IMR-90 (cell line): Measurements from ENCODE around the gene HUWE1. TPM values are rescaled to one million over a fixed set of nuclear protein-coding genes. Genes with fewer than 3 reads are reported as not detected.

Experiments used
- ATAC-seq: fragments of 200-7000 bp; cut with Tn5 transposase; 2 replicates; pipeline ENCODE4 v1.9.1; 2020; ENCODE audit warnings: low read depth, mild to moderate bottlenecking, moderate library complexity
- BruUV-seq: library from RNA; stranded (reverse); fragments of 400-500 nt; replicated peaks from 2 replicates; lab custom pipeline; 2021; lab: Mats Ljungman, UMichigan
- CTCF ChIA-PET: fragments of 300-600 bp; formaldehyde crosslinking; extraction: SDS; loops from one replicate; lab custom pipeline; 2021; ENCODE audit warnings: antibody characterized with exemption; lab: Yijun Ruan, JAX
- POLR2A ChIA-PET: fragments of 300-600 bp; sonication (Branson Sonifier 250); formaldehyde crosslinking; loops from one replicate; lab custom pipeline; 2022; ENCODE audit warnings: antibody characterized with exemption; ENCODE audit not compliant: unreplicated experiment; lab: Charles Lee
- DNase-seq: peaks from one replicate; pipeline ENCODE4 v3.0.0; 2013
- H2AFZ ChIP-seq: replicated peaks from 2 replicates; pipeline ENCODE3; 2013; ENCODE audit warnings: low read length, mild to moderate bottlenecking; ENCODE audit not compliant: poor library complexity
- H2AK5ac ChIP-seq: 2 replicates; pipeline ENCODE4 v1.6.1; 2013; ENCODE audit warnings: low read depth, low read length, inconsistent platforms
- H2AK9ac ChIP-seq: replicated peaks from 2 replicates; pipeline ENCODE3; 2013; ENCODE audit warnings: mild to moderate bottlenecking, low read depth, low read length, moderate library complexity; ENCODE audit not compliant: poor library complexity
- H2BK120ac ChIP-seq: 2 replicates; pipeline ENCODE4 v1.6.1; 2013; ENCODE audit warnings: low read depth, low read length, inconsistent platforms
- H2BK15ac ChIP-seq: 3 replicates; pipeline ENCODE4 v1.6.1; 2013; ENCODE audit warnings: low read depth, low read length, inconsistent platforms
- H2BK20ac ChIP-seq: 2 replicates; pipeline ENCODE4 v1.6.1; 2013; ENCODE audit warnings: low read depth, mild to moderate bottlenecking, inconsistent platforms, low read length, moderate library complexity
- H2BK5ac ChIP-seq: 2 replicates; pipeline ENCODE4 v1.6.1; 2013; ENCODE audit warnings: mild to moderate bottlenecking, low read depth, low read length, inconsistent platforms; ENCODE audit not compliant: poor library complexity, severe bottlenecking
- H3K14ac ChIP-seq: replicated peaks from 2 replicates; pipeline ENCODE4 v1.6.1; 2013; ENCODE audit warnings: low read depth, low read length, inconsistent platforms
- H3K18ac ChIP-seq: 2 replicates; pipeline ENCODE4 v1.6.1; 2013; ENCODE audit warnings: low read depth, low read length, control low read depth
- H3K23ac ChIP-seq: 2 replicates; pipeline ENCODE4 v1.6.1; 2013; ENCODE audit warnings: low read depth, low read length, inconsistent platforms
- H3K27ac ChIP-seq: 2 replicates; pipeline ENCODE4 v1.5.1; 2013; ENCODE audit warnings: mild to moderate bottlenecking, control low read depth, low read length; ENCODE audit not compliant: insufficient read depth
- H3K27me3 ChIP-seq: 2 replicates; pipeline ENCODE4 v1.6.1; 2013; ENCODE audit warnings: low read length; ENCODE audit not compliant: control insufficient read depth, insufficient read depth
- H3K36me3 ChIP-seq: 2 replicates; pipeline ENCODE4 v1.6.1; 2013; ENCODE audit warnings: low read length, mixed read lengths; ENCODE audit not compliant: control insufficient read depth, insufficient read depth
- H3K4ac ChIP-seq: 2 replicates; pipeline ENCODE4 v1.6.1; 2013; ENCODE audit warnings: low read depth, low read length, inconsistent platforms
- H3K4me1 ChIP-seq: 2 replicates; pipeline ENCODE4 v1.6.1; 2013; ENCODE audit warnings: low read length, mixed read lengths; ENCODE audit not compliant: control insufficient read depth, insufficient read depth
- H3K4me2 ChIP-seq: 2 replicates; pipeline ENCODE4 v1.6.1; 2013; ENCODE audit warnings: low read depth, mild to moderate bottlenecking, control low read depth, low read length, moderate library complexity
- H3K4me3 ChIP-seq: 2 replicates; pipeline ENCODE4 v1.5.1; 2013; ENCODE audit warnings: low read depth, mild to moderate bottlenecking, control low read depth, low read length, moderate library complexity; ENCODE audit not compliant: insufficient read depth
- H3K56ac ChIP-seq: 2 replicates; pipeline ENCODE4 v1.6.1; 2013; ENCODE audit warnings: low read length, inconsistent platforms; ENCODE audit not compliant: insufficient read depth; ENCODE audit errors: extremely low read depth
- H3K79me1 ChIP-seq, 2 experiments: 2 replicates each; pipeline ENCODE4 v1.6.1; 2013; ENCODE audit warnings: low read length in 2 of 2, inconsistent platforms in 1 of 2, low read depth in 1 of 2
- H3K9ac ChIP-seq: 2 replicates; pipeline ENCODE4 v1.6.1; 2013; ENCODE audit warnings: low read depth, low read length, control low read depth
- H3K9me1 ChIP-seq: 2 replicates; pipeline ENCODE4 v1.6.1; 2013; ENCODE audit warnings: low read length, inconsistent platforms; ENCODE audit not compliant: insufficient read depth
- H3K9me3 ChIP-seq: 2 replicates; pipeline ENCODE4 v1.6.1; 2013; ENCODE audit warnings: low read length; ENCODE audit not compliant: control insufficient read depth, insufficient read depth
- H4K20me1 ChIP-seq: 2 replicates; pipeline ENCODE4 v1.6.1; 2013; ENCODE audit warnings: low read length, inconsistent platforms; ENCODE audit not compliant: insufficient read depth
- H4K5ac ChIP-seq: 2 replicates; pipeline ENCODE4 v1.6.1; 2013; ENCODE audit warnings: mild to moderate bottlenecking, low read depth, low read length, control low read depth
- H4K8ac ChIP-seq, 2 experiments: 2 replicates each; pipeline ENCODE4 v1.6.1; 2013; ENCODE audit warnings: low read depth in 2 of 2, low read length in 2 of 2, control low read depth in 1 of 2, inconsistent platforms in 1 of 2
- H4K91ac ChIP-seq: 2 replicates; pipeline ENCODE4 v1.6.1; 2013; ENCODE audit warnings: low read depth, low read length, inconsistent platforms; ENCODE audit not compliant: insufficient read depth
- BHLHE40 ChIP-seq: fragments of 150-350 bp; IDR thresholded peaks from 2 replicates; pipeline ENCODE4 v1.6.1; 2016; ENCODE audit warnings: mild to moderate bottlenecking, low read depth, low read length
- NFE2L2 ChIP-seq: fragments of 150-350 bp; IDR thresholded peaks from 2 replicates; pipeline ENCODE4 v1.6.1; 2016; ENCODE audit warnings: low read depth, mild to moderate bottlenecking, low read length
- POLR2A ChIP-seq: IDR thresholded peaks from 2 replicates; pipeline ENCODE4 v1.6.1; 2012; ENCODE audit warnings: mild to moderate bottlenecking, low read depth, low read length
- WGBS, 2 experiments: methylation state at CpG; one replicate each; pipeline versions ENCODE4 v1.1.5 to v1.1.7; 2013; ENCODE audit warnings: missing lambda C conversion rate in 2 of 2; ENCODE audit not compliant: insufficient read length in 1 of 2; ENCODE audit errors: extremely low coverage in 2 of 2; 5-methylcytosine and 5-hydroxymethylcytosine counted together
- dilution Hi-C: fragments of 300-500 bp; cut with HindIII; formaldehyde crosslinking; loops from one replicate; pipeline ENCODE4 v1.14.3; 2018; ENCODE audit warnings: low sequenced_read_pairs; ENCODE audit not compliant: unreplicated experiment
- in situ Hi-C: fragments of 300-500 bp; cut with MboI; formaldehyde crosslinking; loops from 3 replicates; pipeline ENCODE4 v1.14.3; 2019; ENCODE audit warnings: low sequenced_read_pairs, inconsistent platforms, mixed read lengths
- intact Hi-C: fragments of 100-400 bp; cut with micrococcal nuclease; formaldehyde crosslinking; loops from 2 replicates; pipeline ENCODE4 v1.10.0; 2022
- polyA plus RNA-seq, 3 experiments: library from polyadenylated mRNA; depleted of rRNA; stranded (reverse); fragments of >200 nt; gene quantifications; 2 replicates each; pipeline ENCODE4 v1.2.3, GENCODE V29; 2012; ENCODE audit warnings: low replicate concordance in 1 of 3
- total RNA-seq: library from RNA; depleted of rRNA; stranded (reverse); fragments of >200 nt; gene quantifications from 2 replicates; pipeline ENCODE4 v1.2.3, GENCODE V29; 2012
- TF ChIP-seq, protein P1 (sequence below): fragments of 150-350 bp; IDR thresholded peaks from 2 replicates; pipeline ENCODE4 v1.6.1; 2016; ENCODE audit warnings: low read depth, mild to moderate bottlenecking, low read length, moderate library complexity, borderline replicate concordance
- TF ChIP-seq, protein P2 (sequence below): conservative IDR thresholded peaks from 2 replicates; pipeline ENCODE4 v1.5.1; 2012; ENCODE audit warnings: mild to moderate bottlenecking, low read depth, low read length, improper control_type of control experiment

HUWE1 gene
- total and polyA plus RNA-seq, 2 of the 4 experiments (the other 2 are of a cell fraction) = 47.6 to 57.7 TPM

DNA sequence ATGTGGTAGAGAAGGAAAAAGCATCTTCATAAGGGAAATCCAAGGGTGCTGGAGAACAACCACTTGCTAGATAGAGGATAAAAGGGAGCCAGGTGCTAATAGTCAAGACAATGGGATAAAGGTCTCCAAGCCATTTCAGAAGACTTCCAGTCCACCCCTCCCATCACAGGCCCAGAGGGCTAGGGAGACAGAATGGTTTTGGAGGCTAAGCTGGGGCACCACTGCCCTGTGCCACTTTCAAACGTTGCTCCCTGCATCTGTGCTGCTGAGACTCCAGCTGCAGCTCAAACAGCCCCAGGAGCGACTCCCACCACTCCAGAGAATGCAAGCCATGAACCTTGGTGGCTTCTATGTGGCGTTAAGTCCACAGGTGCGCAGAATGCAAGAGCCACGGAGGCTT is 38.4 kb upstream of the HUWE1 start:
- no peak overlapping the region for H3K23ac ChIP-seq
- H3K27ac ChIP-seq = no peak overlapping the region
- no peaks in the 10 kb centered on the region for H4K20me1 ChIP-seq
- no peak overlapping the region for H2BK20ac ChIP-seq
- H3K9me3 ChIP-seq = no peaks in the 10 kb centered on the region
- no peak overlapping the region for H3K18ac ChIP-seq
- H3K27me3 ChIP-seq = no peaks in the 10 kb centered on the region
- intact Hi-C loops (no loop called here), in situ Hi-C loops (no loop called here), dilution Hi-C loops (no loop called here)
- ATAC-seq (no peak), DNase-seq (no peak)
- H2BK15ac ChIP-seq = no peak overlapping the region
- CTCF ChIA-PET = interaction anchor here (0.7 kb wide), 1 partner anchor 20 kb away, joined by 3 read pairs; no protein-coding TSS in a partner anchor
- no peak overlapping the region for H4K8ac ChIP-seq
- no peaks in the 10 kb centered on the region for H3K36me3 ChIP-seq
- H3K14ac ChIP-seq = no peak overlapping the region
- H3K56ac ChIP-seq = no peak overlapping the region
- no peak overlapping the region for H2AK5ac ChIP-seq
- H4K91ac ChIP-seq = no peak overlapping the region
- H2BK120ac ChIP-seq = no peak overlapping the region
- H4K5ac ChIP-seq = no peak overlapping the region
- H3K9me1 ChIP-seq = no peaks in the 10 kb centered on the region
- H2AFZ ChIP-seq = no peak overlapping the region
- H2BK5ac ChIP-seq = no peak overlapping the region
- no peak overlapping the region for H3K9ac ChIP-seq
- H3K79me1 ChIP-seq = no peaks in the 10 kb centered on the region
- no TSS peak for BruUV-seq
- WGBS, 2 experiments = no CpG with 5 or more reads among the region's 5 CpGs
- no peak overlapping the region for H3K4me2 ChIP-seq
- no peak overlapping the region for H3K4ac ChIP-seq
- H3K4me3 ChIP-seq = no peak overlapping the region
- H3K4me1 ChIP-seq = no peaks in the 10 kb centered on the region
- TF ChIP-seq, protein P1, sequence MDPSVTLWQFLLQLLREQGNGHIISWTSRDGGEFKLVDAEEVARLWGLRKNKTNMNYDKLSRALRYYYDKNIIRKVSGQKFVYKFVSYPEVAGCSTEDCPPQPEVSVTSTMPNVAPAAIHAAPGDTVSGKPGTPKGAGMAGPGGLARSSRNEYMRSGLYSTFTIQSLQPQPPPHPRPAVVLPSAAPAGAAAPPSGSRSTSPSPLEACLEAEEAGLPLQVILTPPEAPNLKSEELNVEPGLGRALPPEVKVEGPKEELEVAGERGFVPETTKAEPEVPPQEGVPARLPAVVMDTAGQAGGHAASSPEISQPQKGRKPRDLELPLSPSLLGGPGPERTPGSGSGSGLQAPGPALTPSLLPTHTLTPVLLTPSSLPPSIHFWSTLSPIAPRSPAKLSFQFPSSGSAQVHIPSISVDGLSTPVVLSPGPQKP = no peak
- TF ChIP-seq NFE2L2 (no peak), POLR2A (no peak), BHLHE40 (no peak)
- TF ChIP-seq, protein P2, sequence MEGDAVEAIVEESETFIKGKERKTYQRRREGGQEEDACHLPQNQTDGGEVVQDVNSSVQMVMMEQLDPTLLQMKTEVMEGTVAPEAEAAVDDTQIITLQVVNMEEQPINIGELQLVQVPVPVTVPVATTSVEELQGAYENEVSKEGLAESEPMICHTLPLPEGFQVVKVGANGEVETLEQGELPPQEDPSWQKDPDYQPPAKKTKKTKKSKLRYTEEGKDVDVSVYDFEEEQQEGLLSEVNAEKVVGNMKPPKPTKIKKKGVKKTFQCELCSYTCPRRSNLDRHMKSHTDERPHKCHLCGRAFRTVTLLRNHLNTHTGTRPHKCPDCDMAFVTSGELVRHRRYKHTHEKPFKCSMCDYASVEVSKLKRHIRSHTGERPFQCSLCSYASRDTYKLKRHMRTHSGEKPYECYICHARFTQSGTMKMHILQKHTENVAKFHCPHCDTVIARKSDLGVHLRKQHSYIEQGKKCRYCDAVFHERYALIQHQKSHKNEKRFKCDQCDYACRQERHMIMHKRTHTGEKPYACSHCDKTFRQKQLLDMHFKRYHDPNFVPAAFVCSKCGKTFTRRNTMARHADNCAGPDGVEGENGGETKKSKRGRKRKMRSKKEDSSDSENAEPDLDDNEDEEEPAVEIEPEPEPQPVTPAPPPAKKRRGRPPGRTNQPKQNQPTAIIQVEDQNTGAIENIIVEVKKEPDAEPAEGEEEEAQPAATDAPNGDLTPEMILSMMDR = no peak
- POLR2A ChIA-PET = no interaction called here
- H2AK9ac ChIP-seq = no peak overlapping the region
